NCI-H1436 treated with DMSO at 0.1 percent for 48 hours (cell line): ENCODE results near the gene SLC6A6.
"Not testable (repeated sequence)": the region's sequence is repeated elsewhere in the genome, so short reads cannot be mapped to it uniquely, and the experiment has no call there.

Source experiments
- DNase-seq: peaks from one replicate; lab custom pipeline; 2025; lab: John Stamatoyannopoulos, UW

Gene SLC6A6

GRCh38 chr3:14507757-14508504 lies 105.5 kb downstream of the SLC6A6 start:
- DNase-seq: no peak

DNA sequence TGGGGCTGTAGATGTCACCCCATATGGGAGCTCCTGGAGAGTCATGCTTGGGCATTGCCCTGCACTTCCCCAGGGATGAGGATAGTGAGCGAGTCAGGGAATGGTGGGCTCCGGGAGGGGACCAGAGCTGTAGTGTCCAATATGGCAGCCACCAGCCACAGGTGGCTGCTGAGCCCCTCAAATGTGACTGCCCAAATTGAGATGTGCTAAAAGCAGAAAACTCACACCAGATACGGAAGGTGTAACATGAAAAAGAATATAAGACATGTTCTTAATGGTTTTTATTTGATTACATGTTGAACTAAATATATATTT lies 106.1 kb downstream of the SLC6A6 start:
- no peak for DNase-seq

DNA sequence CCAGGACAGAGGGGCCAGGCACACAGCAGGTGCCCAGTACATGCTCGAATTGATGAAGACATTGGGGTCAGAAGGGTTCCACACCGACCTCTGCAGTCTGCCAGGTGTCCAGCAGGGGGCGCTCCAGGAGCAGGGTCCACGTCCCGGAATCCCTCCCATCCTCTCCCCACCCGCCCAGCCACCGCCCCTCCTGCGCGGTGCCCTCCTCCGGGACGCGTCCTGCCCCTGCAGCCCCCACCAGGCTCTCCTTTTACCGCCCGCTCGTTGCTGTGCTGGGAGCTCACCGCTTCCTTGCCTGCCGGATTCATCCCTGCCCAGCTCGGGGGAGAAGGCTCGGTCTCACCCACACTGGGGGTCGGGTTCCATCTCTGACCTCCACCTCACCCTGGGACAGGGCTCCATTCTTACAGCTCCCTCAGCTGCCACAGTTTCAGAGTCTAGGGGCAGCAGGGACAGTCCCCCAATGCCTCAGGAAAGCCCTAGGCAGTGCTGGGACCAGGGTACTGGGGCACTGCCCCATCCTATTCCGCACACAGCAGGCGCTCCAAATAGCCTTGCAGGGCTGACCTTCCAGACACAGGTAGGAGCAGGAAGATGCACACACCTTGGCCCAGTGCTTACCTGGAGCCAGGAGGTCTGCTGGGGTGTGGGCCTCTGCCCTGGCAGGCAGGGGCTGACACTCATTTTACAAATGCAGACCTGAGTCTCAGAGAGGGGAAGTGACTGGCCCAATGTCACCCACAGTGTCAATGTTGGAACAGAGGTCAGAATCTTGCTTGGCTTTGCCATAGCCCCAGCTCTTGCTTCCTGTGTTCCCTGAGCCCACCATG lies 106.8 kb downstream of the SLC6A6 start:
- no peak for DNase-seq

DNA sequence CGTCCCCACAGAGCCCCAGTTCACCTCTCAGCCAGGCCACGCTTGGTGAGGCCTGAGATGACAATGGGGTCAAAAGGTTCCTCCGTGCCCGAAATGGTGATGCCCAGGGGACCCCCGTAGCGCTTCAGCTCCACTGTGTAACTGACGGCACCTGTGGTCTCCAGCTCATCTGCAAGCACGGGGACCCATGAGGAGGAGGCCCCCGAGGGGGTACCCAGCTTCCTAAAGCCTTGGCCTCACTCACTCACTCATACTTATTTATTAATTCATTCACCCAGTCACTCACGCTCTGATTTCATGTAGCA lies 107.3 kb downstream of the SLC6A6 start:
- no peak for DNase-seq

DNA sequence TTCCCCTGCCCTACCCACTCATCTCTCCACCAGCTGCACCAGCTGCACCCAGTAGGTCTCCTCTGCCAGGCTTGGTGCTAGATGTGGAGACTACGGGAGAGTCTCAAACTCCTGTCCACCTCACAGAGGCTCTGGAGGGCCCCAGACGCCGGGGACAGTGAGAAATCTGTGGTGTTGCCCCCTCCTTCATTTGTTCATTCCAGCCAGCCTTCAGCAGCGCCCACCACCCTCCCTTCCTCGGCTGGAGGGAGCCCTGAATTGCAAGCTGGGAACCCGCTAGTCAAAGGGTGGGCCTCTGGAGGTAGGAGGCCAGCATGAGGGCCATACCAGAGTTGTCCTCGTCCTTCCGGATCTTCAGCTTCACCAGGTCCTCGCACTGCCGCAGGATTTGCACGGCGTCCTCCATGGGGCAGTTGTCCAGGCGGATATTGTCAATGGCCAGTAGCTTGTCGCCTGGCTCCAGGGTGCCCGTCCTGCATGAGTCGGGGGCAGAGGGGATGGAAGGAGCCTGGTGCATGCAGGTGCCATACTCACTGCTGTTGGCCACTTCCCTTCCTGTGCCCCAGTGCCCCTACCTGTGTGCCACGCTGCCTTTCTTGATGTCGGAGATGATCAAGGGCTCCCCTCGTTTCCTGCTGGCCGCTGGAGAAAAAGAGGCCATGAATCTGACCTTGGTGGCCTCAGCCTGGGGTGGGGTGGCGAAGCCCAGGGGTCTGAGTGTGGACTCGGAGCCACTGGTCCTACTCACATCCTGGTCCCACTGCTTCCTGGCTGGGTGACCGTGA lies 108.6 kb downstream of the SLC6A6 start:
- DNase-seq: no peak

DNA sequence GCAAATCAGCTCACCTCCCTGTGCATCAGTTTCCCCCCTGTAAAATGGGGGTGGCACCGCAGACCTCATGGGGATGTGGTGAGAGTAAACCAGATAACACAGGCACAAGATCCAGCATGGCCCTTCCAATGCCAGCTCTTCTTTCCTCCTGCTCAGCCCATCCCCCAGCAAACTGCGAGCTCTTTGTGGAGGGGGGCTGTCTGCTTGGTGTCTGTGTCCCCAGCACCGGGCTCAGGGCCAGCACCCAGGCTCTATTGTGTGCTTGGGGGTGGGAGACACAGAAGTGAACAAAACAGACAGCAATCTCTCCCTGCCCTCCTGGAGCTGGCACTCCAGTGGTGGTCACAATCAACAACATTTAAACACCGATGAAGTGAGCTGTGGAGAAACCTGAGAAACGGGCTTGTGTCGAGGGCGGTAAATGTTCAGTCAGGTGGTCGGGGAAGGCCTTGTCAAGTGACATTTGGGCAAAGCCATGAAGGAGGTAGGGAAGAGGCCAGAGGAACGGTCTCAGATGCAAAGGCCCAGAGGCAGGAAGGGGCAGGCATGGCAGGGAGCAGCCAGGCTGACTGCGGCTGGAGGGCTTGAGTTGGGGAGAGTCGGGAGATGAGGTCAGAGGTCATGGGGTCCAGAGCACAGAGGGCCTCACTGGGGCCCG lies 109.3 kb downstream of the SLC6A6 start:
- DNase-seq: no peak

- no peak for DNase-seq
Observed at GRCh38 chr3:14512281-14512941, 110.0 kb downstream of the SLC6A6 start.

GRCh38 chr3:14512942-14513327 lies 110.5 kb downstream of the SLC6A6 start:
- DNase-seq: no peak

DNA sequence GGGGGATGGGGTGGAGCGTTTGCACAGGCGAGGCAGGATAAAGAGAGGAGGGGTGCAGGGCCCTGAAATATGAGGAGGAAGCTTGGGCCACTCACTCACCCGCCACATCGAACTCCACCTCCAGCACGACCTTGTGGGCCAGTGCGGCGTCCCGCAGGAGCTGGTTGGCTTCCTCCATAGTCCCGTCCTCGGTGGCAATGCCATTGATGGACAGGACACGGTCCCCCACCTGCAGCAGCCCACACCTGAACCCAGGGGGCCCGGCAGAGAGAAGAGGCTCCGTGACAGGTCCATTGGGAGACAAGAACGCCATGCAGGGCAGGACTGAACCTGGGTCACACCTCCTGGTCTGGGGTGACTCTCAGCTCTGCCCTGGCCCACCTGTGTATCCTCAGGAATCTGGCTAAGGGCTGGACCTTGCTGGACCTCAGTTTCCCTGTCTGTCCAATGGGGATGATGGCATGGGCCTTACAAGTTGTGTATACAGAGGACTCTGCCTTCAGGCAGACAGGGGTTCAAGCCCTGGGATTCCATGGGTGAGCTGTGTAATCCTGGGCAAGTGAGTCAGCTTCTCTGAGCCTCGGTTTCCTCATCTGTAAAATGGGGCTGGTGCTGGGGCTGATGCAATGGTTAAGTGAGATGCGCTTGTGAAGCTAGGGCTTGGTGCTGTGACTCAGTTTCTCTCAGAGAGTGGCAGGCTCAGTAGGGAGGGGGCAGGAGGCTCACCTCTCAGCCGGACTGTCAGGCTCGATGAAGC lies 111.3 kb downstream of the SLC6A6 start:
- no peak for DNase-seq

- no peak for DNase-seq
Observed at GRCh38 chr3:14514323-14514720, 111.9 kb downstream of the SLC6A6 start.

DNA sequence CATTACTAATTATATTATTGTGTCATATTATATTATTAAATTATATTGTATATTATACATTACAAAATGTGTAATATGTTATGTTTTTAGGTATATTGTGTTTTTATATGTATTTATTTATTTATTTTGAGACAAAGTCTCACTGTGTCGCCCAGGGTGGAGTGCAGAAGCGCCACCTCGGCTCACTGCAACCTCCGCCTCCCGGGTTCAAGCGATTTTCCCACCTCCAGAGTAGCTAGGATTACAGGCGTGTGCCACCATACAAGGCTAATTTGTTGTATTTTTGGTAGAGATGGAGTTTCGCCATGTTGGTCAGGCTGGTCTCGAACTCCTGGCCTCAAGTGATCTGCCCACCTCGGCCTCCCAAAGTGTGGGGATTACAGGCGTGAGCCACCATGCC lies 113.1 kb downstream of the SLC6A6 start:
- not testable (repeated sequence) for DNase-seq

DNA sequence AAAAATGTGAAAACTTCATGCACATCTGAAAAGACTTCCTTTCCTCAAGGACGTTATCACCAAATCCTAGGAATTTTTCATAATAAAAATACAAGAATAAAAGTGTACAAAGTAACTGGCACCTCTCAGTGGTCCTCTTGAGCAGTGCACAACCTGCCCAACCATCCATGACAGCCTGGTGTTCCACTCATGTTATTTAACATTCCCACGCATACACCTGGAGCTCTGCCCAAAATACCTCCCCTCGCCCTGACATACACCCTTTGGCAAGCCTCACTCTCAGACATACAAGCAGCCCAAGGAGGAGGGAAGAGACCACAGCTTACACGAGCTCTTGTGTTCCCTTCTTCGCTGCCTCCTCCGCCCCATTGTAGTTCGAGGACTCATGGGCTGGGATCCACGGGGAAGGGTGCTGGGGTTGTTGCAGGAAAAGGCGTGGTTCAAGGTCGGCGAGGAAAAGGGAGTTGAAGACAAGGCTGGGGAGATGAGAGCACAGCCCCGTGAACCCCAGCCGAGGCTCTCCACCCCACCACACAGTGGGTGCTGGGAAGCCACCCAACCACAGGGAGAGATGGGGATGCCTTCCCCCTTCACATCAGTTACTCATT lies 114.4 kb downstream of the SLC6A6 start:
- DNase-seq: no peak

- no peak for DNase-seq
Observed at GRCh38 chr3:14517601-14518431, 115.4 kb downstream of the SLC6A6 start.

DNA sequence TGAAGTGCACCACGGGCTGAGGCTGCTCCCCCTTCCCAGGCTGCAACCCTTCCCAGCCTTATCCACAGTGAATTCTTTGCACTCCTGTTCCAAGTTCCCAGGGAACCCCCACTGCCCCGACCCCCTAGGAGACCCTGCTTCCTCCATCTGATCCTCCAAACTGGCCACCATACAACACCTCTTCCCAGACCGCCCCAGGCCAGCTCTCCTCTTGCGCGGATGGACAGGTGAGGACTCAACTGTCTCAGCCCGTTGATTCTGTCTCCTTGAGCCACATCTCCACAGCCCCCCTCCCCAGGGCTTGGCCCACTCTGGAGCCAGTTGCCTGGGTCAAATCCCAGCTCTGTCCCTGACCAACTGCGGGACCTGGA lies 116.0 kb downstream of the SLC6A6 start:
- DNase-seq: no peak

GRCh38 chr3:14518893-14519292 lies 116.5 kb downstream of the SLC6A6 start:
- no peak for DNase-seq

GRCh38 chr3:14519406-14519805 lies 117.0 kb downstream of the SLC6A6 start:
- no peak for DNase-seq

- DNase-seq: no peak
Observed at GRCh38 chr3:14520149-14520548, 117.7 kb downstream of the SLC6A6 start.

DNA sequence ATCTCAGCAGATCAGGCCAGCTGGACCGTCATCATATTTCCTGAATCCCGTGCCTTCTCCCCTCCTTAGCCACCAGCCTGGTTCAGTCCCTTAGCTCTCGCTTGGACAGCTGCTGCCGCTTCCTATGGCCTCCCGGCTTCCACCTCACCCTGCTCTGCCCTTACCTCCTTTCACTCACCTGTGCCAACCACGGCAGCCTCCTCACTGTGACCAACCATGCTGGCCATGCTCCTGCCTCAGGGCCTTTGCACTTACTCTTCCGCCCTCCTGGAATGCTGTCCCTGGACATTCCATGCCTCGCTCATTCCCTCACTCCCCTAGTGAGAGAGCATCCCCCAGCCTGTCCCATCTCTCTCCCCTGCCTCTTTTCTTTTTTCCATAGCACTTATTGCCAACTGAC lies 118.6 kb downstream of the SLC6A6 start:
- DNase-seq: no peak

- no peak for DNase-seq
Observed at GRCh38 chr3:14521611-14522010, 119.2 kb downstream of the SLC6A6 start.

GRCh38 chr3:14522129-14522691 lies 119.8 kb downstream of the SLC6A6 start:
- no peak for DNase-seq
